Vagina (tissue), 2 donors: ENCODE data around the gene GATAD1.
"Not testable (repeated sequence)": the region's sequence is repeated elsewhere in the genome, so short reads cannot be mapped to it uniquely, and the experiment has no call there.

Experiments used
- CTCF ChIP-seq, 3 experiments: fragments of 450-650 bp in 2 of 3; fragments of 200-600 bp in 1 of 3; sonication (generic) in 1 of 3; IDR thresholded peaks; one replicate each; pipeline ENCODE4 v1.5.1; 2017 to 2019; ENCODE audit warnings: antibody characterized with exemption in 3 of 3, mild to moderate bottlenecking in 2 of 3, moderate library complexity in 2 of 3
- POLR2A ChIP-seq, 2 donors: fragments of 450-650 bp; IDR thresholded peaks; one replicate each; pipeline ENCODE4 v1.6.1; 2017; ENCODE audit warnings: antibody characterized with exemption in 2 of 2, mild to moderate bottlenecking in 2 of 2, moderate library complexity in 2 of 2
- POLR2AphosphoS5 ChIP-seq, 2 donors: sonication (generic); formaldehyde crosslinking; IDR thresholded peaks; one replicate each; pipeline ENCODE4 v1.9.0; 2017; ENCODE audit warnings: antibody characterized with exemption in 2 of 2, mild to moderate bottlenecking in 2 of 2, low read depth in 1 of 2; ENCODE audit not compliant: insufficient read depth in 1 of 2

- TF ChIP-seq CTCF (IDR thresholded peaks at IDR 0.05); POLR2A (IDR thresholded peaks at IDR 0.05); POLR2AphosphoS5 (IDR thresholded peaks at IDR 0.05; ENCODE audit: insufficient read depth in 1 of 2, low read depth in 1 of 2): not testable (repeated sequence)
Measured at GRCh38 chr7:92483624-92484023, 36.3 kb downstream of the GATAD1 start.
